H9 (cell line): ENCODE data around the gene NDC80. TPM values are rescaled to one million over a fixed set of nuclear protein-coding genes. Genes with fewer than 3 reads are reported as not detected.

Source experiments
- DNase-seq: peaks from one replicate; pipeline ENCODE4 v3.0.0-alpha.2; 2017
- H2AFZ ChIP-seq: one replicate; pipeline ENCODE4 v1.6.1; 2013; ENCODE audit warnings: mild to moderate bottlenecking, low read length, control low read depth, moderate library complexity
- H2AK5ac ChIP-seq: 2 replicates; pipeline ENCODE4 v1.6.1; 2013; ENCODE audit warnings: low read length, control low read depth, mixed read lengths; ENCODE audit not compliant: insufficient read length
- H2BK120ac ChIP-seq: one replicate; pipeline ENCODE4 v1.6.1; 2013; ENCODE audit warnings: low read depth, mild to moderate bottlenecking, low read length, control low read depth, inconsistent platforms; ENCODE audit not compliant: poor library complexity, severe bottlenecking
- H2BK12ac ChIP-seq: 2 replicates; pipeline ENCODE4 v1.6.1; 2013; ENCODE audit warnings: low read length, control low read depth, mixed read lengths, low read depth; ENCODE audit not compliant: insufficient read length
- H2BK15ac ChIP-seq: 2 replicates; pipeline ENCODE4 v1.6.1; 2013; ENCODE audit warnings: low read depth, low read length, control low read depth
- H2BK20ac ChIP-seq: one replicate; pipeline ENCODE4 v1.6.1; 2013; ENCODE audit warnings: low read depth, mild to moderate bottlenecking, low read length, control low read depth, inconsistent platforms; ENCODE audit not compliant: poor library complexity, severe bottlenecking
- H2BK5ac ChIP-seq: 2 replicates; pipeline ENCODE4 v1.6.1; 2013; ENCODE audit warnings: low read length, control low read depth, mixed read lengths; ENCODE audit not compliant: insufficient read length
- H3K14ac ChIP-seq: 2 replicates; pipeline ENCODE4 v1.6.1; 2013; ENCODE audit warnings: low read length, control low read depth; ENCODE audit not compliant: insufficient read depth
- H3K18ac ChIP-seq: 2 replicates; pipeline ENCODE4 v1.6.1; 2013; ENCODE audit warnings: low read depth, mild to moderate bottlenecking, mixed read lengths, low read length, control low read depth; ENCODE audit not compliant: insufficient read length
- H3K23ac ChIP-seq: 2 replicates; pipeline ENCODE4 v1.6.1; 2013; ENCODE audit warnings: low read length, control low read depth, mixed read lengths, low read depth; ENCODE audit not compliant: insufficient read length
- H3K23me2 ChIP-seq: 2 replicates; pipeline ENCODE4 v1.6.1; 2013; ENCODE audit warnings: low read depth, mild to moderate bottlenecking, mixed read lengths, low read length, control low read depth; ENCODE audit not compliant: insufficient read length, poor library complexity, severe bottlenecking
- H3K27ac ChIP-seq: 2 replicates; pipeline ENCODE4 v1.5.1; 2013; ENCODE audit warnings: low read length, control low read depth, mixed read lengths, low read depth; ENCODE audit not compliant: insufficient read length
- H3K27me3 ChIP-seq: 2 replicates; pipeline ENCODE4 v1.6.1; 2013; ENCODE audit warnings: low read length, control low read depth, inconsistent platforms; ENCODE audit not compliant: insufficient read depth
- H3K4ac ChIP-seq: 2 replicates; pipeline ENCODE4 v1.6.1; 2013; ENCODE audit warnings: low read depth, mild to moderate bottlenecking, control low read depth, inconsistent platforms, low read length, moderate library complexity
- H3K4me1 ChIP-seq: 2 replicates; pipeline ENCODE4 v1.6.1; 2013; ENCODE audit warnings: low read length, control low read depth, inconsistent platforms; ENCODE audit not compliant: insufficient read depth
- H3K4me2 ChIP-seq: 2 replicates; pipeline ENCODE4 v1.6.1; 2013; ENCODE audit warnings: low read length, control low read depth, mixed read lengths; ENCODE audit not compliant: insufficient read length, insufficient read depth
- H3K56ac ChIP-seq: 2 replicates; pipeline ENCODE4 v1.6.1; 2013; ENCODE audit warnings: low read depth, mild to moderate bottlenecking, mixed read lengths, low read length, control low read depth; ENCODE audit not compliant: insufficient read length
- H3K79me1 ChIP-seq: 2 replicates; pipeline ENCODE4 v1.6.1; 2013; ENCODE audit warnings: low read depth, mild to moderate bottlenecking, moderate library complexity, low read length, control low read depth, inconsistent platforms; ENCODE audit not compliant: insufficient read depth, poor library complexity, severe bottlenecking
- H3K79me2 ChIP-seq: 2 replicates; pipeline ENCODE4 v1.6.1; 2013; ENCODE audit warnings: low read length, control low read depth, inconsistent platforms; ENCODE audit not compliant: insufficient read depth
- H3K9ac ChIP-seq: 2 replicates; pipeline ENCODE4 v1.6.1; 2013; ENCODE audit warnings: low read length, control low read depth, mixed read lengths; ENCODE audit not compliant: insufficient read length; ENCODE audit errors: extremely low read depth
- H3K9me3 ChIP-seq: one replicate; pipeline ENCODE4 v1.6.1; 2013; ENCODE audit warnings: low read depth, low read length, inconsistent platforms; ENCODE audit not compliant: control insufficient read depth
- H3T11ph ChIP-seq: one replicate; pipeline ENCODE4 v1.6.1; 2013; ENCODE audit warnings: mild to moderate bottlenecking, low read length, control low read depth, inconsistent platforms
- H4K20me1 ChIP-seq: one replicate; pipeline ENCODE4 v1.6.1; 2013; ENCODE audit not compliant: control insufficient read depth, insufficient read length, insufficient read depth
- H4K5ac ChIP-seq: 2 replicates; pipeline ENCODE4 v1.6.1; 2013; ENCODE audit warnings: low read depth, mild to moderate bottlenecking, mixed read lengths, low read length, control low read depth; ENCODE audit not compliant: insufficient read length
- H4K8ac ChIP-seq: replicated peaks from 2 replicates; pipeline ENCODE4 v1.6.1; 2013; ENCODE audit warnings: low read length, control low read depth, mixed read lengths, low read depth; ENCODE audit not compliant: insufficient read length
- H4K91ac ChIP-seq: 2 replicates; pipeline ENCODE4 v1.6.1; 2013; ENCODE audit warnings: low read depth, mild to moderate bottlenecking, moderate library complexity, mixed read lengths, low read length, control low read depth; ENCODE audit not compliant: insufficient read length
- H3K27ac Mint-ChIP-seq, 3 experiments: 2 replicates in 2 of 3; 3 replicates in 1 of 3; pipeline ENCODE4 v1.8.0; 2020 to 2021; ENCODE audit warnings: mixed read lengths in 3 of 3, mild to moderate bottlenecking in 1 of 3, moderate library complexity in 1 of 3
- H3K27me3 Mint-ChIP-seq: 2 replicates; pipeline ENCODE4 v1.8.0; 2021; ENCODE audit warnings: low read depth, mild to moderate bottlenecking, moderate library complexity, mixed read lengths
- H3K36me3 Mint-ChIP-seq, 3 experiments: 2 replicates in 2 of 3; 3 replicates in 1 of 3; pipeline ENCODE4 v1.8.0; 2020 to 2021; ENCODE audit warnings: low read depth in 3 of 3, mixed read lengths in 3 of 3; ENCODE audit not compliant: insufficient read depth in 1 of 3
- H3K4me1 Mint-ChIP-seq, 2 experiments: 2 replicates each; pipeline ENCODE4 v1.8.0; 2020; ENCODE audit warnings: mixed read lengths in 2 of 2
- H3K4me3 Mint-ChIP-seq, 2 experiments: 2 replicates in 1 of 2; 3 replicates in 1 of 2; pipeline ENCODE4 v1.8.0; 2020 to 2021; ENCODE audit warnings: mild to moderate bottlenecking in 2 of 2, mixed read lengths in 2 of 2, moderate library complexity in 1 of 2
- H3K9me3 Mint-ChIP-seq, 2 experiments: 2 replicates in 1 of 2; 3 replicates in 1 of 2; pipeline ENCODE4 v1.8.0; 2020; ENCODE audit warnings: mild to moderate bottlenecking in 2 of 2, mixed read lengths in 2 of 2, moderate library complexity in 1 of 2
- WGBS: extraction: QIAGEN DNeasy Blood & Tissue Kit; methylation state at CpG from one replicate; pipeline ENCODE4 v1.1.7; 2013; ENCODE audit warnings: missing lambda C conversion rate, low lambda C conversion rate, mixed read lengths; ENCODE audit not compliant: insufficient read length; ENCODE audit errors: extremely low coverage; 5-methylcytosine and 5-hydroxymethylcytosine counted together
- total RNA-seq: library from RNA; stranded (reverse); gene quantifications from 2 replicates; pipeline ENCODE4 v1.2.1, GENCODE V29; 2021
- TF ChIP-seq, protein P1 (sequence below): fragments of 200-600 bp; sonication (generic); conservative IDR thresholded peaks from 3 replicates; pipeline ENCODE4 v1.8.0; 2021; ENCODE audit warnings: antibody characterized with exemption, mild to moderate bottlenecking

Gene NDC80
- total RNA-seq, 1 experiment from 2014 or later, result 39.5 TPM

- Histone ChIP-seq H2BK20ac (no peak overlapping the region), H3K9me3 (no peaks in the 10 kb centered on the region), H2AK5ac (no peak overlapping the region), H2BK120ac (no peak overlapping the region), H2AFZ (no peak overlapping the region), H3K79me2 (no peaks in the 10 kb centered on the region), H3K23ac (no peak overlapping the region), H4K5ac (no peak overlapping the region), H3K9ac (no peak overlapping the region), H3K14ac (no peak overlapping the region), H3K18ac (no peak overlapping the region), H4K20me1 (no peaks in the 10 kb centered on the region), H3K27me3 (no peaks in the 10 kb centered on the region), H3K23me2 (no peaks in the 10 kb centered on the region), H3K79me1 (no peaks in the 10 kb centered on the region), H3K4me2 (no peak overlapping the region), H3K4ac (no peak overlapping the region), H4K91ac (no peak overlapping the region), H2BK12ac (no peak overlapping the region), H2BK5ac (no peak overlapping the region), H4K8ac (no peak overlapping the region), H3K27ac (no peak overlapping the region), H3K4me1 (no peaks in the 10 kb centered on the region), H2BK15ac (no peak overlapping the region), H3K56ac (no peak overlapping the region), H3T11ph (no peak overlapping the region)
- WGBS, result no CpG with 5 or more reads among the region's 3 CpGs
- Mint-ChIP-seq H3K9me3 (no peaks in the 10 kb centered on the region), H3K4me1 (0 out of 4 replicates have a peak, but pooled peaks cover 0 to 2% of the 10 kb centered on the region in 2 experiments), H3K27ac (no peak overlapping the region), H3K36me3 (peaks cover 29 to 77% (median 70%) of the 10 kb centered on the region in 3 experiments; a peak in 6 of 7 replicates), H3K4me3 (no peak overlapping the region), H3K27me3 (no peaks in the 10 kb centered on the region)
- no peak for DNase-seq
- TF ChIP-seq, protein P1, sequence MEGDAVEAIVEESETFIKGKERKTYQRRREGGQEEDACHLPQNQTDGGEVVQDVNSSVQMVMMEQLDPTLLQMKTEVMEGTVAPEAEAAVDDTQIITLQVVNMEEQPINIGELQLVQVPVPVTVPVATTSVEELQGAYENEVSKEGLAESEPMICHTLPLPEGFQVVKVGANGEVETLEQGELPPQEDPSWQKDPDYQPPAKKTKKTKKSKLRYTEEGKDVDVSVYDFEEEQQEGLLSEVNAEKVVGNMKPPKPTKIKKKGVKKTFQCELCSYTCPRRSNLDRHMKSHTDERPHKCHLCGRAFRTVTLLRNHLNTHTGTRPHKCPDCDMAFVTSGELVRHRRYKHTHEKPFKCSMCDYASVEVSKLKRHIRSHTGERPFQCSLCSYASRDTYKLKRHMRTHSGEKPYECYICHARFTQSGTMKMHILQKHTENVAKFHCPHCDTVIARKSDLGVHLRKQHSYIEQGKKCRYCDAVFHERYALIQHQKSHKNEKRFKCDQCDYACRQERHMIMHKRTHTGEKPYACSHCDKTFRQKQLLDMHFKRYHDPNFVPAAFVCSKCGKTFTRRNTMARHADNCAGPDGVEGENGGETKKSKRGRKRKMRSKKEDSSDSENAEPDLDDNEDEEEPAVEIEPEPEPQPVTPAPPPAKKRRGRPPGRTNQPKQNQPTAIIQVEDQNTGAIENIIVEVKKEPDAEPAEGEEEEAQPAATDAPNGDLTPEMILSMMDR, result no peak
Measured at GRCh38 chr18:2589345-2590068, 18.1 kb downstream of the NDC80 start.
